H1 (cell line): ENCODE measurements around the gene SLC9A3.

ENCODE experiments used
- CHD1 ChIP-seq: IDR thresholded peaks from 2 replicates; pipeline ENCODE4 v1.6.1; 2012; ENCODE audit warnings: low read depth, low read length, improper control_type of control experiment
- POLR2A ChIP-seq, 2 experiments: IDR thresholded peaks; 1 replicate in 1 of 2; 2 replicates in 1 of 2; pipeline ENCODE4 v1.6.1; 2011; ENCODE audit warnings: low read depth in 2 of 2, low read length in 2 of 2, mild to moderate bottlenecking in 2 of 2; ENCODE audit errors: control extremely low read depth in 1 of 2
- TF ChIP-seq, protein P1 (sequence below), 3 experiments: IDR thresholded peaks; 1 replicate in 2 of 3; 2 replicates in 1 of 3; pipeline versions ENCODE4 v1.5.1 to v1.6.1; 2011; ENCODE audit warnings: low read length in 3 of 3, mild to moderate bottlenecking in 3 of 3, inconsistent platforms in 2 of 3, low read depth in 1 of 3, moderate library complexity in 1 of 3; ENCODE audit not compliant: insufficient read depth in 1 of 3; ENCODE audit errors: control extremely low read depth in 1 of 3

DNA sequence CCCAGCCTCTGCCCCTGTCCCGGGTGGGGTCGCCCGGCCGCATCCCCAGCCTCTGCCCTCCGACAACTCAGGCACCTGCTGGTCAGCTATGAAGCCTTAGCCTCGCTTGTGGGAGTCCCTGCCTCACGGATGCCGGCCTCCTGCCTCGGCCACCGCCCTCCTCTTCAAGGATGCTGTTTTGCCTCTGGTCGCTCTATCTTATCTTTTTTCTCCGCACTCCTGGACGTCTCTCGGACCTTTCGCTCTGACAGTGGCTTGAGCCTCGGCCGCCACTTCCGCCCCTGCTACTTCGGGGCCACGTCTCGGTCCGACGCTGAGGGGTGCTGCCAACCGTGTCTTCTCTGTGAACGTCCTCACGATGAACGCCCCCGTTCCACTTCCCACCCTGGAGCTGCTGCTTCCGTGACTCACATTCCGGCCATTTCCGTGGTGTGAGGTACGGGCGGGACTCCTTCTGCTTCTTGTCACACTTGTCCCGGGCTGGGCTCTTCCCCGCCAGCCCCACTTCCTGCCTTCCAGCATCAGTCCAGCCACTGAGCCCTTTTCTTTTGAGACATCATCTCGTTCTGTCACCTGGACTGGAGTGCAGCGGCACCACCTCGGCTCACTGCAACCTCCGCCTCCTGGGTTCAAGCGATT is 26.3 kb downstream of the SLC9A3 start:
- TF ChIP-seq, protein P1, sequence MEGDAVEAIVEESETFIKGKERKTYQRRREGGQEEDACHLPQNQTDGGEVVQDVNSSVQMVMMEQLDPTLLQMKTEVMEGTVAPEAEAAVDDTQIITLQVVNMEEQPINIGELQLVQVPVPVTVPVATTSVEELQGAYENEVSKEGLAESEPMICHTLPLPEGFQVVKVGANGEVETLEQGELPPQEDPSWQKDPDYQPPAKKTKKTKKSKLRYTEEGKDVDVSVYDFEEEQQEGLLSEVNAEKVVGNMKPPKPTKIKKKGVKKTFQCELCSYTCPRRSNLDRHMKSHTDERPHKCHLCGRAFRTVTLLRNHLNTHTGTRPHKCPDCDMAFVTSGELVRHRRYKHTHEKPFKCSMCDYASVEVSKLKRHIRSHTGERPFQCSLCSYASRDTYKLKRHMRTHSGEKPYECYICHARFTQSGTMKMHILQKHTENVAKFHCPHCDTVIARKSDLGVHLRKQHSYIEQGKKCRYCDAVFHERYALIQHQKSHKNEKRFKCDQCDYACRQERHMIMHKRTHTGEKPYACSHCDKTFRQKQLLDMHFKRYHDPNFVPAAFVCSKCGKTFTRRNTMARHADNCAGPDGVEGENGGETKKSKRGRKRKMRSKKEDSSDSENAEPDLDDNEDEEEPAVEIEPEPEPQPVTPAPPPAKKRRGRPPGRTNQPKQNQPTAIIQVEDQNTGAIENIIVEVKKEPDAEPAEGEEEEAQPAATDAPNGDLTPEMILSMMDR (IDR thresholded peaks at IDR 0.05; ENCODE audit: control extremely low read depth in 1 of 3, insufficient read depth in 1 of 3, low read depth in 1 of 3, low read length in 3 of 3) = no peak
- TF ChIP-seq CHD1 = no peak
- no peak for TF ChIP-seq POLR2A (IDR thresholded peaks at IDR 0.05; ENCODE audit: control extremely low read depth in 1 of 2, low read depth in 2 of 2, low read length in 2 of 2)
